Coronary artery (tissue), 2 donors: ENCODE measurements around the gene COL20A1.

Experiments used
- DNase-seq: peaks from one replicate; pipeline ENCODE4 v3.0.0-alpha.2; 2017; ENCODE audit warnings: low spot score
- H3K27ac ChIP-seq, 2 donors: fragments of 200-600 bp; sonication (generic); one replicate each; pipeline ENCODE4 v1.5.1; 2016 to 2019
- H3K4me3 ChIP-seq: fragments of 200-600 bp; sonication (generic); 2 replicates; pipeline ENCODE4 v1.5.1; 2016; ENCODE audit warnings: mild to moderate bottlenecking, moderate library complexity
- CTCF ChIP-seq: fragments of 200-600 bp; sonication (generic); IDR thresholded peaks from one replicate; pipeline ENCODE4 v1.5.1; 2019; ENCODE audit warnings: antibody characterized with exemption

COL20A1 gene

DNA sequence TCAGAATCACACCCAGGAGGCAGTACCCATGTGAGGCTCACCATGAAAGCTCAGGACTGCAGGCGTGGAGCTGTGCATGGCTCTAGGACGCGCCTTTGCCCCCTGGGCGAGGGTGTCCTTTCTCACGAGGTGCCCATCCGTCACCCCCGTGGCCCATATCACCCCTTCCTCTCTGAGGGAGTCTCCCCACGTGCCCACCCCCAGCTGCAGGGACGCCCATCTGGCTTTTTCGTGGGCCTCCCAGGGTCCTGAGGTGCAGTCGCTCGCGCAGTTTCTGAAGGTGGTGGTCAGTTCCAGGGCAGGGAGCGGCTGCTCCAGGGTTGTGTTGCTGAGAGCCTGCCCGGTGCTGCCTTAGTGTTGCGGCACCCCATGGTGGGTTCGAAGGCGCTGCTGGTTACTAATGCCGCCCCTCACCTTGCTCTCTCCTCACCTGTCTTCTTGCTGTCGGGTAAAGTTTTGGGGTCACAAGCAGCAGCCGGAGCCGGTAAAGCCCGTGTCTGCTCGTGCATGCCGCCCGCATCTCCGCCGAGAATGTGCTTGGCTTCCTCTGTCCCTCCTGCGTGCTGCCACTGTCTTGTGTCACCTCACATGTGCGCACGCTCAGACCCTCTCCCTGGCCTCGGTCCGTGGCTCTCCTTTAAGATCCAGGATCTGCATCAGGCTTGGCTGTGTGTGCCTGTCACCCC lies 9.4 kb upstream of the COL20A1 start:
- DNase-seq, result no peak
- no peak for TF ChIP-seq CTCF
- no peak overlapping the region for H3K27ac ChIP-seq
- H3K4me3 ChIP-seq, result no peak overlapping the region

- no peak for TF ChIP-seq CTCF
- no peak overlapping the region for H3K27ac ChIP-seq
- DNase-seq, result no peak
- H3K4me3 ChIP-seq, result no peak overlapping the region
These were observed 8.9 kb upstream of the COL20A1 start for GRCh38 chr20:63284083-63284440.

DNA sequence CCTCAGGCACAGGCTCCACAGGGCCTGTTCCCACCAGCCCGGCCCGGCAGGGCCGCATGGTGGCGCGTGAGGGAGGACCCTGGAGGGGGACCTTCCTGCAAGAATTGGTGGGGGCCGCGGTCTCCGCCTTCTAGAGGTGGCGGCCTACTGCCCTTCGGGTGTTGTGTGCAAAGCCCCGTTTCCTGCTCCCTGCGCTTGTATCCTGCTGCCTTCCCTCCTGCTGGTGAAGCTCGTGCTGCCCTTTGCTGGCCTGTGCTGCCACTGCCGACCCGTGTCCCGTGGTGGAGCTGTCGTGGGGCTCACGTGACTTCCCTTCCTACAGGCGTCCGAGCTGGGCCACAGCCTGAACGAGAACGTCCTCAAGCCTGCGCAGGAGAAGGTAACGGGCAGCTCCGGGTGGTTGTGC lies 8.4 kb upstream of the COL20A1 start:
- no peak for TF ChIP-seq CTCF
- H3K27ac ChIP-seq, result no peak overlapping the region
- no peak for DNase-seq
- no peak overlapping the region for H3K4me3 ChIP-seq

DNA sequence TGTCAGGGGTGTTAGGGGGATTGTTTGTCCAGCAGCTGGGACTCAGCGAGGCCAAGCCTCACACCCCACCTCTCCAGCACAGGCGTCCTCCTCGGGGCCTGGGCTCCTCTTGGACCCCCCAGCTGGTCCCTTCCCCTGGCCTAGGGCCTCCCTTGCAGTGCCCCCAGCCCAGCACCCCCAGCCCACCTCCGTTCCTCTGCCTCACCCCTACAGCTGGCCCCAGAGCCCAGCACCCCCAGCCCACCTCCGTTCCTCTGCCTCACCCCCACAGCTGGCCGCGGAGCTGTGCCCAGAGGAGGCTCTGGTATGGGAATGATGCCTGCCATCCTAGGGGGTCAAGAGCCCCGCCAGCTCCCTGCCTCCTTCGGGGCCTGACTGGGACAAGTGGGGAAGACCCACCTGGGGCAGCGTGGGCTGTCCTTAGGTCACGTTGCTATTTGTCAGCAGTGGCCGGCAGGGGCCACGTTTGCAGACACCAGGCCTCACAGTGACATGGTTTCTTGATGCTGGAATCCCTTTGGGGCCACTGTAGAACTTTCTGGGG lies 7.9 kb upstream of the COL20A1 start:
- H3K4me3 ChIP-seq, result no peak overlapping the region
- no peak for TF ChIP-seq CTCF
- no peak for DNase-seq
- H3K27ac ChIP-seq, result no peak overlapping the region

- H3K27ac ChIP-seq, result no peak overlapping the region
- DNase-seq, result no peak
- TF ChIP-seq CTCF, result no peak
- no peak overlapping the region for H3K4me3 ChIP-seq
These were observed 7.1 kb upstream of the COL20A1 start for GRCh38 chr20:63285636-63286615.

- TF ChIP-seq CTCF, result no peak
- H3K27ac ChIP-seq, result no peak overlapping the region
- H3K4me3 ChIP-seq, result no peak overlapping the region
- DNase-seq, result no peak
These were observed 5.9 kb upstream of the COL20A1 start for GRCh38 chr20:63286781-63287696.
